ENCODE results near the gene NRDC.

Gene NRDC

GRCh38 chr1:51744506-51745303, 133.8 kb downstream of the NRDC start:
- peaks cover 48% of the 10 kb centered on the region for H3K79me2 ChIP-seq (ENCODE audit: insufficient read depth, low read length)
- no peaks in the 10 kb centered on the region for H3K9me2 ChIP-seq (replicated peaks; ENCODE audit: low read depth, low read length)
- no peaks in the 10 kb centered on the region for H3F3A ChIP-seq (ENCODE audit: low read depth)
- TF ChIP-seq EZH2phosphoT487 (IDR thresholded peaks at IDR 0.05; ENCODE audit: borderline replicate concordance) (no peak), CTCF (conservative IDR thresholded peaks at IDR 0.05; ENCODE audit: low read length) (no peak)
- H3K36me3 ChIP-seq (ENCODE audit: insufficient read depth, low read length): peaks cover 20% of the 10 kb centered on the region; the same call in 1 of the 2 replicates
- H3K9ac ChIP-seq (ENCODE audit: low read depth, low read length, poor library complexity, severe bottlenecking): no peak overlapping the region
- H3K27me3 ChIP-seq (ENCODE audit: insufficient read depth, low read length, poor library complexity, severe bottlenecking): no peaks in the 10 kb centered on the region
- H4K20me1 ChIP-seq (ENCODE audit: insufficient read depth, low read length, poor library complexity, severe bottlenecking): no peaks in the 10 kb centered on the region
- H3K4me2 ChIP-seq (ENCODE audit: low read depth, low read length, poor library complexity, severe bottlenecking): no peak overlapping the region
- H3K4me1 ChIP-seq (ENCODE audit: insufficient read depth, low read length, poor library complexity, severe bottlenecking): peaks cover 4% of the 10 kb centered on the region
- H3K4me3 ChIP-seq (ENCODE audit: low read length, poor library complexity, severe bottlenecking): no peak overlapping the region
- no peak overlapping the region for H2AFZ ChIP-seq (ENCODE audit: low read length)
- no peaks in the 10 kb centered on the region for H3K9me3 ChIP-seq (ENCODE audit: insufficient read depth, low read depth, low read length)

GRCh38 chr1:51741121-51741681, 137.3 kb downstream of the NRDC start:
- no peak for TF ChIP-seq CTCF (conservative IDR thresholded peaks at IDR 0.05; ENCODE audit: low read length)
- no peak for TF ChIP-seq EZH2phosphoT487 (IDR thresholded peaks at IDR 0.05; ENCODE audit: borderline replicate concordance)
- Histone ChIP-seq H3K4me3 (ENCODE audit: low read length, poor library complexity, severe bottlenecking) (no peak overlapping the region), H3K4me2 (ENCODE audit: low read depth, low read length, poor library complexity, severe bottlenecking) (no peak overlapping the region), H3K36me3 (ENCODE audit: insufficient read depth, low read length) (peaks cover 5% of the 10 kb centered on the region; the same call in 1 of the 2 replicates), H3K79me2 (ENCODE audit: insufficient read depth, low read length) (peaks cover 82% of the 10 kb centered on the region), H3K27me3 (ENCODE audit: insufficient read depth, low read length, poor library complexity, severe bottlenecking) (no peaks in the 10 kb centered on the region), H3K9me3 (ENCODE audit: insufficient read depth, low read depth, low read length) (no peaks in the 10 kb centered on the region), H3K9ac (ENCODE audit: low read depth, low read length, poor library complexity, severe bottlenecking) (no peak overlapping the region), H3F3A (ENCODE audit: low read depth) (no peaks in the 10 kb centered on the region), H4K20me1 (ENCODE audit: insufficient read depth, low read length, poor library complexity, severe bottlenecking) (peaks cover 31% of the 10 kb centered on the region), H2AFZ (ENCODE audit: low read length) (no peak overlapping the region), H3K4me1 (ENCODE audit: insufficient read depth, low read length, poor library complexity, severe bottlenecking) (peaks cover 21% of the 10 kb centered on the region), H3K9me2 (replicated peaks; ENCODE audit: low read depth, low read length) (no peaks in the 10 kb centered on the region)

GRCh38 chr1:51740652-51741051, 137.9 kb downstream of the NRDC start:
- Histone ChIP-seq H4K20me1 (ENCODE audit: insufficient read depth, low read length, poor library complexity, severe bottlenecking) (peaks cover 37% of the 10 kb centered on the region), H3K27me3 (ENCODE audit: insufficient read depth, low read length, poor library complexity, severe bottlenecking) (no peaks in the 10 kb centered on the region), H3K9me3 (ENCODE audit: insufficient read depth, low read depth, low read length) (no peaks in the 10 kb centered on the region), H3K79me2 (ENCODE audit: insufficient read depth, low read length) (peaks cover 87% of the 10 kb centered on the region), H3K36me3 (ENCODE audit: insufficient read depth, low read length) (peaks cover 5% of the 10 kb centered on the region; the same call in 1 of the 2 replicates), H2AFZ (ENCODE audit: low read length) (no peak overlapping the region), H3F3A (ENCODE audit: low read depth) (no peaks in the 10 kb centered on the region), H3K4me2 (ENCODE audit: low read depth, low read length, poor library complexity, severe bottlenecking) (no peak overlapping the region), H3K9ac (ENCODE audit: low read depth, low read length, poor library complexity, severe bottlenecking) (no peak overlapping the region), H3K4me3 (ENCODE audit: low read length, poor library complexity, severe bottlenecking) (no peak overlapping the region), H3K4me1 (ENCODE audit: insufficient read depth, low read length, poor library complexity, severe bottlenecking) (peaks cover 27% of the 10 kb centered on the region), H3K9me2 (replicated peaks; ENCODE audit: low read depth, low read length) (no peaks in the 10 kb centered on the region)
- TF ChIP-seq EZH2phosphoT487 (IDR thresholded peaks at IDR 0.05; ENCODE audit: borderline replicate concordance) (no peak), CTCF (conservative IDR thresholded peaks at IDR 0.05; ENCODE audit: low read length) (no peak)
